ENCODE measurements around the gene KAZALD1.

DNA sequence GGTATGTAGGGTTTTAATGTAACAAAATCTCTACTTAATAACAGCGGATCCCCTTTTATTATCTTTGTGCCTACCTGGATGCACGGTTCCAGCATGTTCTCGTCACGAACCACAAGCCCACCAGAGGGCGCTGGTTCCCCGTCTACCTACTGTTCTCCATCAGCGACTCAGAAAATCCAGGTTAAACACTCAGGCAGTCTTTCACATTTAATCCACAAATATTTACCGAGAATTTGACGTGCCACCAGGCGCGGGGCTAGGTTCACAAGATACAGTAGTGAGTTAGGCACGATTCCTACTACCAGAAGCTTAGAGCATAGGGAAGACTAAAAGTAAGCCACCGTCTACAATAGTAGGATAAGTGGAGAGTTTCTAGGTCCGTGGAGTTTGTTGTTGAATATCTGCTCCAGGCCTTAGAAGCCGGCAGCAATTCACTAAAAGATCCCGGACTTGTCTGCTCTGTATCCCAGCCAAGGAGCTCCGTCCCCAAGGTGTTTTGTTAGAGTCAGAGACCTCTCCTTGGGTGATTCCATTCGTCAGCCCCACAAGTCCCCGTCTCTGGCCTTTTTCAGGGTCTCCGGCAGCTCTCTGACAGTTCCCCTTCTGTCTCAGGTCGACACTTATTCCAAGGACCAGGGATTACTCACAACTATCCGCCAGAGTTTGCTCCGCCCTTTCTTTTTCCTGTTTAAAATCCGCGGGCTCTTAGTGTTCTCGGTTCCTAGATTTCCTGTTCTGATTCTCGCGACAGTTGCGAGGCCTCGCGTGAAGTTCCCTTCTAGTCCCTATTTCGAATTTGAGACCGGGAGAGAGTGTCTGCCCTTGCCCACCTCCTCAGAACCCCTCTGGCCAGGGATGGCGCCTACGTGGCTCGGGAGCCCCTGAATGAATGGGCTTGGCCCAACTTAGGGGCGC, 1.5 kb upstream of the KAZALD1 start:
- TF ChIP-seq CTCF (IDR thresholded peaks at IDR 0.05) (peak; percentile 81 to 96 (median 88)), POLR2A (IDR thresholded peaks at IDR 0.05) (no peak)
